Measurements from ENCODE around the gene EVI2A. TPM values are rescaled to one million over a fixed set of nuclear protein-coding genes. Genes with fewer than 3 reads are reported as not detected.

Gene EVI2A
- total RNA-seq, 1 donor = 191 TPM

DNA sequence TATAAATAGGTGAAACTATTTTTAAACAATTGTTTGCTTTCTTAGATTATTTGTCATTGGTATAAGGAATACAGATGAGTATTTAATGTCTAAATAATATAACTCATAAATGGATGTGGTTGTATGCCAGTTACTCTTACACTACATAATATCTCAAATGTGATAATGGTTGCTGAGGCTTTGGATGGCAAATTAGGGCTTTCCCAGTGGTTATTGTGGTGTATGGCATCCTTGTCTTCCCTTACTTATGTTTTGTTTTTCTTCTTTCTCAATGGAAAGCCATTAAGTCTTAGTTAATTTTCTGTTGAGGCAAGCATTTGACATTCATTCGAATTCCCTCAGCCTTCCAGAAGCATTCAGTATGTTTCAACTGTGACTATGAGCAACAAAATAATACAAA lies 34.8 kb downstream of the EVI2A start:
- no peak for DNase-seq (ENCODE audit: insufficient read length, low spot score, missing footprints)
- Histone ChIP-seq H3K79me2 (ENCODE audit: insufficient read depth, low read length) (peaks cover 3% of the 10 kb centered on the region), H3K4me1 (ENCODE audit: insufficient read depth, low read length) (peaks cover 5% of the 10 kb centered on the region), H3K4me2 (ENCODE audit: insufficient read depth, low read length) (no peak overlapping the region), H4K20me1 (ENCODE audit: insufficient read depth, low read length) (no peaks in the 10 kb centered on the region), H3K9me3 (ENCODE audit: low read depth, low read length) (no peaks in the 10 kb centered on the region), H3K27me3 (ENCODE audit: insufficient read depth, low read length) (no peaks in the 10 kb centered on the region), H2AFZ (ENCODE audit: low read length) (no peak overlapping the region), H3K27ac (ENCODE audit: low read depth, low read length) (no peak overlapping the region), H3K4me3 (ENCODE audit: insufficient read depth, low read length) (no peak overlapping the region), H3K36me3 (ENCODE audit: insufficient read depth, low read length) (no peaks in the 10 kb centered on the region)
- TF ChIP-seq, protein P1, sequence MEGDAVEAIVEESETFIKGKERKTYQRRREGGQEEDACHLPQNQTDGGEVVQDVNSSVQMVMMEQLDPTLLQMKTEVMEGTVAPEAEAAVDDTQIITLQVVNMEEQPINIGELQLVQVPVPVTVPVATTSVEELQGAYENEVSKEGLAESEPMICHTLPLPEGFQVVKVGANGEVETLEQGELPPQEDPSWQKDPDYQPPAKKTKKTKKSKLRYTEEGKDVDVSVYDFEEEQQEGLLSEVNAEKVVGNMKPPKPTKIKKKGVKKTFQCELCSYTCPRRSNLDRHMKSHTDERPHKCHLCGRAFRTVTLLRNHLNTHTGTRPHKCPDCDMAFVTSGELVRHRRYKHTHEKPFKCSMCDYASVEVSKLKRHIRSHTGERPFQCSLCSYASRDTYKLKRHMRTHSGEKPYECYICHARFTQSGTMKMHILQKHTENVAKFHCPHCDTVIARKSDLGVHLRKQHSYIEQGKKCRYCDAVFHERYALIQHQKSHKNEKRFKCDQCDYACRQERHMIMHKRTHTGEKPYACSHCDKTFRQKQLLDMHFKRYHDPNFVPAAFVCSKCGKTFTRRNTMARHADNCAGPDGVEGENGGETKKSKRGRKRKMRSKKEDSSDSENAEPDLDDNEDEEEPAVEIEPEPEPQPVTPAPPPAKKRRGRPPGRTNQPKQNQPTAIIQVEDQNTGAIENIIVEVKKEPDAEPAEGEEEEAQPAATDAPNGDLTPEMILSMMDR (IDR thresholded peaks at IDR 0.05; ENCODE audit: extremely low read depth, low read depth, low read length) = peak; percentile 14

DNA sequence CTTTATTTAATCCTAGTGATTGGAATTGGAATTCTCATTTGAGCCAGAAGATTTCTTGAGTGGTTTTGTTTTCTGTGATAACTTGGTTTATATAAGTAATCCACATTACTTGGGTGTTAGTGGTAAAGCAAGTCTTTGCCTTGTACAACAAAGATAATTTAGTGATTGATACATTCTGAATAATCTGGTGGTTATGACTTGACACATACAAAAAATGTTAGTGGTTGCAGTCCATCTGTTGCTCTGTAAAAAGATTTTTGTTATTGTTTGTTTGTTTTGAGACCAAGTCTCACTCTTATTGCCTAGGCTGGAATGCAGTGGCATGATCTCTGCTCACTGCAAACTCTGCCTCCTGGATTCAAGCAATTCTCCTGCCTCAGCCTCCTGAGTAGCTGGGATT lies 37.6 kb downstream of the EVI2A start:
- Histone ChIP-seq H2AFZ (ENCODE audit: low read length) (no peak overlapping the region), H3K9me3 (ENCODE audit: low read depth, low read length) (no peaks in the 10 kb centered on the region), H3K4me3 (ENCODE audit: insufficient read depth, low read length) (no peak overlapping the region), H3K27me3 (ENCODE audit: insufficient read depth, low read length) (no peaks in the 10 kb centered on the region), H3K4me1 (ENCODE audit: insufficient read depth, low read length) (peaks cover 4% of the 10 kb centered on the region), H3K79me2 (ENCODE audit: insufficient read depth, low read length) (no peaks in the 10 kb centered on the region), H3K4me2 (ENCODE audit: insufficient read depth, low read length) (no peak overlapping the region), H3K36me3 (ENCODE audit: insufficient read depth, low read length) (peaks cover 5% of the 10 kb centered on the region), H3K27ac (ENCODE audit: low read depth, low read length) (no peak overlapping the region), H4K20me1 (ENCODE audit: insufficient read depth, low read length) (no peaks in the 10 kb centered on the region)
- TF ChIP-seq, protein P1 (IDR thresholded peaks at IDR 0.05; ENCODE audit: extremely low read depth, low read depth, low read length) = no peak
- DNase-seq (ENCODE audit: insufficient read length, low spot score, missing footprints) = no peak

DNA sequence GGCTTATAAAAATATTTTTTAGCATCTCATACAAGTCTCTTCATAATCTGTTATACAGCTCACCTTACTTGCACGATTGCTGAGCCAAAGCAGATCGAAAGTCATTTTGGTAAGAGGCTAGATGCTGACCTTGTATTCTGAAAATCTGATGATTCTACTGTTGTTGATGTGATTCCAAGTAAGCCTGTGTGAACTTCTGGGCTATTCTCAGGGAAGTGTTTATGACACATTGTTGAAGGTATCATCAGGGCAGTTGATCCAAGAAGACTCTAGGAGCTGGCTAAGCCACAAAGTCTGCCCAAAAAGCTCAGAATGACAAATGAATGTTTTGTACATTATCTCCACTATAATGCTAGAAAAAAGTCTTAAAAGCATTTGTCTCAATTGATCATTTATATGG lies 40.4 kb downstream of the EVI2A start:
- Histone ChIP-seq H3K9me3 (ENCODE audit: low read depth, low read length) (no peaks in the 10 kb centered on the region), H3K27ac (ENCODE audit: low read depth, low read length) (no peak overlapping the region), H3K4me2 (ENCODE audit: insufficient read depth, low read length) (no peak overlapping the region), H3K79me2 (ENCODE audit: insufficient read depth, low read length) (no peaks in the 10 kb centered on the region), H4K20me1 (ENCODE audit: insufficient read depth, low read length) (no peaks in the 10 kb centered on the region), H3K27me3 (ENCODE audit: insufficient read depth, low read length) (no peaks in the 10 kb centered on the region), H3K36me3 (ENCODE audit: insufficient read depth, low read length) (peaks cover 15% of the 10 kb centered on the region), H2AFZ (ENCODE audit: low read length) (no peak overlapping the region), H3K4me3 (ENCODE audit: insufficient read depth, low read length) (no peak overlapping the region), H3K4me1 (ENCODE audit: insufficient read depth, low read length) (peaks cover 4% of the 10 kb centered on the region)
- TF ChIP-seq, protein P1 (IDR thresholded peaks at IDR 0.05; ENCODE audit: extremely low read depth, low read depth, low read length) = no peak
- no peak for DNase-seq (ENCODE audit: insufficient read length, low spot score, missing footprints)

DNA sequence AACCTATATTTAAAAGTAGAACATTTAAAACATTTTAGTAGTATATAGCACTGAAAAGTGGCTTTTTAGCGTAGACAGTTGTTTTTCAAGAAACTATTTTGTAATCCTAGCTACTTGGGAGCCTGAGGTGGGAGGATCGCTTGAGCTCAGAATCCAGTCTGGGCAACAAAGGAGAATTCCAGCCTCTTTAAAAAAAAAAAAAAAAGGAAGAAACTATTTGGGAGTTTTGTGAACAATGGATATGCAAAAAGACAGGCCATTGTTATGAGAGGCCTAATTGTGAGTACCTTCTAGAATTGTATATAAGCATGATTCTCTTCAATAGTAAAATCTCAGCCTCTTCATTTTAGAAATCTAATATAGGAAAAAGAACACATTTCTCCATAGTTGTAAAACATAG lies 42.0 kb downstream of the EVI2A start:
- Histone ChIP-seq H4K20me1 (ENCODE audit: insufficient read depth, low read length) (no peaks in the 10 kb centered on the region), H3K27me3 (ENCODE audit: insufficient read depth, low read length) (no peaks in the 10 kb centered on the region), H3K27ac (ENCODE audit: low read depth, low read length) (no peak overlapping the region), H2AFZ (ENCODE audit: low read length) (no peak overlapping the region), H3K79me2 (ENCODE audit: insufficient read depth, low read length) (no peaks in the 10 kb centered on the region), H3K9me3 (ENCODE audit: low read depth, low read length) (no peaks in the 10 kb centered on the region), H3K4me2 (ENCODE audit: insufficient read depth, low read length) (no peak overlapping the region), H3K4me1 (ENCODE audit: insufficient read depth, low read length) (peaks cover 10% of the 10 kb centered on the region), H3K36me3 (ENCODE audit: insufficient read depth, low read length) (peaks cover 15% of the 10 kb centered on the region), H3K4me3 (ENCODE audit: insufficient read depth, low read length) (no peak overlapping the region)
- no peak for DNase-seq (ENCODE audit: insufficient read length, low spot score, missing footprints)
- TF ChIP-seq, protein P1 (IDR thresholded peaks at IDR 0.05; ENCODE audit: extremely low read depth, low read depth, low read length) = no peak

Measured in osteoblast (primary cell).